GM12878 (cell line): ENCODE data around the gene CACNA2D2.

ENCODE experiments used
- ASH2L ChIP-seq: fragments of 300-600, 200-600 bp; sonication (generic); IDR thresholded peaks from 2 replicates; pipeline ENCODE4 v1.6.1; 2017; ENCODE audit warnings: low read depth, mild to moderate bottlenecking, borderline replicate concordance
- CTCF ChIP-seq, 3 experiments: IDR thresholded peaks in 2 of 3; conservative IDR thresholded peaks in 1 of 3; 2 replicates each; pipeline ENCODE4 v1.5.1; 2011; ENCODE audit warnings: low read depth in 3 of 3, low read length in 3 of 3, mild to moderate bottlenecking in 3 of 3, control low read depth in 2 of 3, moderate library complexity in 2 of 3, inconsistent platforms in 1 of 3, mixed read lengths in 1 of 3; ENCODE audit not compliant: control insufficient read depth in 2 of 3, insufficient read depth in 1 of 3; ENCODE audit errors: extremely low read depth in 1 of 3
- EP300 ChIP-seq, 2 experiments: fragments of 150-350 bp in 1 of 2; IDR thresholded peaks; 2 replicates each; pipeline ENCODE4 v1.6.1; 2011 to 2012; ENCODE audit warnings: low read depth in 2 of 2, low read length in 2 of 2, borderline replicate concordance in 1 of 2, improper control_type of control experiment in 1 of 2, inconsistent platforms in 1 of 2; ENCODE audit not compliant: control insufficient read depth in 1 of 2
- MAX ChIP-seq: IDR thresholded peaks from 2 replicates; pipeline ENCODE4 v1.6.1; 2012; ENCODE audit warnings: low read depth, low read length, improper control_type of control experiment
- PBX3 ChIP-seq: IDR thresholded peaks from 2 replicates; pipeline ENCODE4 v1.6.1; 2011; ENCODE audit warnings: mild to moderate bottlenecking, low read depth, low read length, moderate library complexity; ENCODE audit not compliant: insufficient replicate concordance
- SREBF2 ChIP-seq: IDR thresholded peaks from 2 replicates; pipeline ENCODE4 v1.6.1; 2012; ENCODE audit warnings: mild to moderate bottlenecking, low read length
- WRNIP1 ChIP-seq: IDR thresholded peaks from 2 replicates; pipeline ENCODE4 v1.6.1; 2011; ENCODE audit warnings: low read depth, low read length, improper control_type of control experiment, borderline replicate concordance
- ZNF24 ChIP-seq: fragments of 450-650 bp; IDR thresholded peaks from 2 replicates; pipeline ENCODE4 v1.6.1; 2017; ENCODE audit warnings: antibody characterized with exemption, mild to moderate bottlenecking

- TF ChIP-seq CTCF (IDR thresholded peaks at IDR 0.05 in 2 of 3, conservative IDR thresholded peaks at IDR 0.05 in 1 of 3; ENCODE audit: control insufficient read depth in 2 of 3, extremely low read depth in 1 of 3, insufficient read depth in 1 of 3, low read depth in 3 of 3, low read length in 3 of 3) (no peak), EP300 (IDR thresholded peaks at IDR 0.05; ENCODE audit: borderline replicate concordance in 1 of 2, control insufficient read depth in 1 of 2, low read depth in 2 of 2, low read length in 2 of 2) (no peak), SREBF2 (no peak), PBX3 (no peak), MAX (no peak), ZNF24 (no peak), ASH2L (no peak), WRNIP1 (no peak)
These were observed 16.3 kb downstream of the CACNA2D2 start for GRCh38 chr3:50487181-50487580.
